ENCODE results near the gene MLLT6. TPM values are rescaled to one million over a fixed set of nuclear protein-coding genes. Genes with fewer than 3 reads are reported as not detected.
A peak's percentile ranks its signal among the peaks of the same experiment; 100 is the strongest.

MLLT6 gene
- total and polyA plus RNA-seq, 10 donors = 27.3 to 244 (median 143) TPM

GRCh38 chr17:38658741-38659345, 46.2 kb upstream of the MLLT6 start:
- Histone ChIP-seq H3K4me1 (peaks cover 0 to 40% (median 11%) of the 10 kb centered on the region in 6 donors), H3K9me3 (no peaks in the 10 kb centered on the region), H3K27ac (no peak overlapping the region), H3K36me3 (no peaks in the 10 kb centered on the region), H3K4me3 (no peak overlapping the region), H3K27me3 (replicated peaks in 1 of 7) (peaks cover 0 to 75% (median 18%) of the 10 kb centered on the region in 7 donors)
- intact Hi-C loops (cut with DNase I; ENCODE audit: low total_unique reads) = no loop called here
- DNase-seq = no peak
- TF ChIP-seq, protein P1, sequence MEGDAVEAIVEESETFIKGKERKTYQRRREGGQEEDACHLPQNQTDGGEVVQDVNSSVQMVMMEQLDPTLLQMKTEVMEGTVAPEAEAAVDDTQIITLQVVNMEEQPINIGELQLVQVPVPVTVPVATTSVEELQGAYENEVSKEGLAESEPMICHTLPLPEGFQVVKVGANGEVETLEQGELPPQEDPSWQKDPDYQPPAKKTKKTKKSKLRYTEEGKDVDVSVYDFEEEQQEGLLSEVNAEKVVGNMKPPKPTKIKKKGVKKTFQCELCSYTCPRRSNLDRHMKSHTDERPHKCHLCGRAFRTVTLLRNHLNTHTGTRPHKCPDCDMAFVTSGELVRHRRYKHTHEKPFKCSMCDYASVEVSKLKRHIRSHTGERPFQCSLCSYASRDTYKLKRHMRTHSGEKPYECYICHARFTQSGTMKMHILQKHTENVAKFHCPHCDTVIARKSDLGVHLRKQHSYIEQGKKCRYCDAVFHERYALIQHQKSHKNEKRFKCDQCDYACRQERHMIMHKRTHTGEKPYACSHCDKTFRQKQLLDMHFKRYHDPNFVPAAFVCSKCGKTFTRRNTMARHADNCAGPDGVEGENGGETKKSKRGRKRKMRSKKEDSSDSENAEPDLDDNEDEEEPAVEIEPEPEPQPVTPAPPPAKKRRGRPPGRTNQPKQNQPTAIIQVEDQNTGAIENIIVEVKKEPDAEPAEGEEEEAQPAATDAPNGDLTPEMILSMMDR (IDR thresholded peaks at IDR 0.05 in 8 of 11, conservative IDR thresholded peaks at IDR 0.05 in 3 of 11) = no peak
- peak in 1 of 3 donors; percentile 11 for TF ChIP-seq POLR2AphosphoS5 (IDR thresholded peaks at IDR 0.05)
- no peak for TF ChIP-seq POLR2A (IDR thresholded peaks at IDR 0.05)
- 11 to 16% (median 16%) methylated on average over 12 to 13 of the region's 13 CpGs for WGBS, 5 donors

GRCh38 chr17:38659415-38659814, 45.7 kb upstream of the MLLT6 start:
- TF ChIP-seq POLR2A (IDR thresholded peaks at IDR 0.05) (no peak), POLR2AphosphoS5 (IDR thresholded peaks at IDR 0.05) (no peak)
- TF ChIP-seq, protein P1 (IDR thresholded peaks at IDR 0.05 in 8 of 11, conservative IDR thresholded peaks at IDR 0.05 in 3 of 11) = no peak
- no peaks in the 10 kb centered on the region for H3K36me3 ChIP-seq
- no peak overlapping the region for H3K4me3 ChIP-seq
- intact Hi-C loops (cut with DNase I; ENCODE audit: low total_unique reads) = no loop called here
- no peaks in the 10 kb centered on the region for H3K9me3 ChIP-seq
- H3K27me3 ChIP-seq (replicated peaks in 1 of 7) = peaks cover 0 to 75% (median 16%) of the 10 kb centered on the region in 7 donors
- DNase-seq = no peak
- peaks cover 0 to 36% (median 11%) of the 10 kb centered on the region in 6 donors for H3K4me1 ChIP-seq
- no peak overlapping the region for H3K27ac ChIP-seq
- WGBS, 5 donors = 70 to 87% (median 80%) methylated on average over 7 of the region's 7 CpGs

- Histone ChIP-seq H3K27ac (no peak overlapping the region), H3K9me3 (no peaks in the 10 kb centered on the region), H3K4me3 (no peak overlapping the region), H3K36me3 (no peaks in the 10 kb centered on the region), H3K27me3 (replicated peaks in 1 of 7) (peaks cover 0 to 72% (median 9%) of the 10 kb centered on the region in 7 donors), H3K4me1 (peaks cover 0 to 29% (median 11%) of the 10 kb centered on the region in 6 donors)
- DNase-seq = no peak
- WGBS, 5 donors = 74 to 83% (median 77%) methylated on average over 16 of the region's 16 CpGs
- TF ChIP-seq POLR2AphosphoS5 (IDR thresholded peaks at IDR 0.05) = no peak
- TF ChIP-seq, protein P1 (IDR thresholded peaks at IDR 0.05 in 8 of 11, conservative IDR thresholded peaks at IDR 0.05 in 3 of 11) = no peak
- no peak for TF ChIP-seq POLR2A (IDR thresholded peaks at IDR 0.05)
- intact Hi-C loops (cut with DNase I; ENCODE audit: low total_unique reads) = loop anchor here (10.0 kb wide), 2 partner anchors 96 to 166 kb away; no protein-coding TSS in a partner anchor
These were observed 44.7 kb upstream of the MLLT6 start for GRCh38 chr17:38660097-38661025.
